ENCODE measurements around the gene AIFM3.

AIFM3 gene

GRCh38 chr22:20951932-20952380 lies 15.1 kb upstream of the AIFM3 start:
- no peak overlapping the region for H2AFZ ChIP-seq
- H3K27ac ChIP-seq, result no peak overlapping the region
- H3K27me3 ChIP-seq (ENCODE audit: control insufficient read depth, insufficient read depth, low read length), result no peaks in the 10 kb centered on the region
- H3K9ac ChIP-seq, result no peak overlapping the region
- H3K4me2 ChIP-seq (ENCODE audit: low read length), result no peak overlapping the region
- H3K4me1 ChIP-seq, result no peaks in the 10 kb centered on the region
- peaks cover 10% of the 10 kb centered on the region for H3K79me2 ChIP-seq
- TF ChIP-seq, protein P1, sequence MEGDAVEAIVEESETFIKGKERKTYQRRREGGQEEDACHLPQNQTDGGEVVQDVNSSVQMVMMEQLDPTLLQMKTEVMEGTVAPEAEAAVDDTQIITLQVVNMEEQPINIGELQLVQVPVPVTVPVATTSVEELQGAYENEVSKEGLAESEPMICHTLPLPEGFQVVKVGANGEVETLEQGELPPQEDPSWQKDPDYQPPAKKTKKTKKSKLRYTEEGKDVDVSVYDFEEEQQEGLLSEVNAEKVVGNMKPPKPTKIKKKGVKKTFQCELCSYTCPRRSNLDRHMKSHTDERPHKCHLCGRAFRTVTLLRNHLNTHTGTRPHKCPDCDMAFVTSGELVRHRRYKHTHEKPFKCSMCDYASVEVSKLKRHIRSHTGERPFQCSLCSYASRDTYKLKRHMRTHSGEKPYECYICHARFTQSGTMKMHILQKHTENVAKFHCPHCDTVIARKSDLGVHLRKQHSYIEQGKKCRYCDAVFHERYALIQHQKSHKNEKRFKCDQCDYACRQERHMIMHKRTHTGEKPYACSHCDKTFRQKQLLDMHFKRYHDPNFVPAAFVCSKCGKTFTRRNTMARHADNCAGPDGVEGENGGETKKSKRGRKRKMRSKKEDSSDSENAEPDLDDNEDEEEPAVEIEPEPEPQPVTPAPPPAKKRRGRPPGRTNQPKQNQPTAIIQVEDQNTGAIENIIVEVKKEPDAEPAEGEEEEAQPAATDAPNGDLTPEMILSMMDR (IDR thresholded peaks at IDR 0.05), result no peak
- no peaks in the 10 kb centered on the region for H3K36me3 ChIP-seq (ENCODE audit: control insufficient read depth, insufficient read depth, low read length)
- H3K4me3 ChIP-seq (ENCODE audit: low read depth, low read length), result no peak overlapping the region
- H3K9me3 ChIP-seq (ENCODE audit: control insufficient read depth, low read length), result no peaks in the 10 kb centered on the region

DNA sequence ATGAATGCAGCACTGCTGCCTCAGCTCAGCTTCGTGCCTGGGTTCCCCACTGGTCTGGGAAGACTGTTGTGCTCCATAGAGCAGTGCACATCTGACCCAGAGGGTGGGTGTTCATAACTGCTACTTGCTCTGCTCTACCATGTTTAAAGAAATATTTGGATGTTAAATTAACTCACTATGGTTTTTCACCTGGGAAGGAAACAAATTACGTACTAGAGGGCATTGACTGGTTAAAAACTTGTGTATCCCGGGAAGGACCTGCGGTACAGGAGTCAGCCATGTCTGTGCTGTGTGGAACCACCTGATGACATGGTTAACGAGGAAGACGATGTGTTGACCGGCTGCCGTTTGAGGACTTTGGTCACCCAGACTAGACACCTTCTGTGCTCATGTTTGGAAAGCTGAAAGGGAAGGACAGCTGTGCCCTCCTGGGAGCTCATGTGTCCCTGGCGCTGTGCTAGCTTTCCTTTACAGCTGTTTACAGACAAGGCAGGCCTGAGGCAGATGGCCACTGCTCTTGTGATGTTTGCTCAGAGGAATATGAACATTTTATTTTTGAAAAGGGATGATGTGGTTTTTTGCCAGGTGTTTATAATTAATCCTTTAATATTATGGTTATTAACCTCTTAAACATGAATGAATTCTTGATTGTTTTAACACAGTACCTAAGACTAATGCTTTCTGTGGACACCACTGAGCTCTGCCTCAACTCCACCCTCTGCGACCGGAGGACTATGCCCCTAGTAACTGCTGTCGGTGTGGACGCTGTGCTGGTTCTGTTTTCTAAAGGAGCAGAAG lies 14.3 kb upstream of the AIFM3 start:
- no peak overlapping the region for H3K9ac ChIP-seq
- no peak overlapping the region for H3K4me3 ChIP-seq (ENCODE audit: low read depth, low read length)
- TF ChIP-seq, protein P1 (IDR thresholded peaks at IDR 0.05), result no peak
- H3K27me3 ChIP-seq (ENCODE audit: control insufficient read depth, insufficient read depth, low read length), result no peaks in the 10 kb centered on the region
- no peaks in the 10 kb centered on the region for H3K9me3 ChIP-seq (ENCODE audit: control insufficient read depth, low read length)
- no peaks in the 10 kb centered on the region for H3K36me3 ChIP-seq (ENCODE audit: control insufficient read depth, insufficient read depth, low read length)
- no peak overlapping the region for H3K27ac ChIP-seq
- H3K79me2 ChIP-seq, result peaks cover 6% of the 10 kb centered on the region
- no peak overlapping the region for H3K4me2 ChIP-seq (ENCODE audit: low read length)
- no peaks in the 10 kb centered on the region for H3K4me1 ChIP-seq
- no peak overlapping the region for H2AFZ ChIP-seq

GRCh38 chr22:20953342-20953608 lies 13.8 kb upstream of the AIFM3 start:
- Histone ChIP-seq H3K4me2 (ENCODE audit: low read length) (no peak overlapping the region), H3K4me1 (no peaks in the 10 kb centered on the region), H3K27me3 (ENCODE audit: control insufficient read depth, insufficient read depth, low read length) (no peaks in the 10 kb centered on the region), H3K9ac (no peak overlapping the region), H3K79me2 (peaks cover under 1% of the 10 kb centered on the region), H2AFZ (no peak overlapping the region), H3K9me3 (ENCODE audit: control insufficient read depth, low read length) (no peaks in the 10 kb centered on the region), H3K27ac (no peak overlapping the region), H3K4me3 (ENCODE audit: low read depth, low read length) (no peak overlapping the region), H3K36me3 (ENCODE audit: control insufficient read depth, insufficient read depth, low read length) (no peaks in the 10 kb centered on the region)
- TF ChIP-seq, protein P1 (IDR thresholded peaks at IDR 0.05), result no peak

DNA sequence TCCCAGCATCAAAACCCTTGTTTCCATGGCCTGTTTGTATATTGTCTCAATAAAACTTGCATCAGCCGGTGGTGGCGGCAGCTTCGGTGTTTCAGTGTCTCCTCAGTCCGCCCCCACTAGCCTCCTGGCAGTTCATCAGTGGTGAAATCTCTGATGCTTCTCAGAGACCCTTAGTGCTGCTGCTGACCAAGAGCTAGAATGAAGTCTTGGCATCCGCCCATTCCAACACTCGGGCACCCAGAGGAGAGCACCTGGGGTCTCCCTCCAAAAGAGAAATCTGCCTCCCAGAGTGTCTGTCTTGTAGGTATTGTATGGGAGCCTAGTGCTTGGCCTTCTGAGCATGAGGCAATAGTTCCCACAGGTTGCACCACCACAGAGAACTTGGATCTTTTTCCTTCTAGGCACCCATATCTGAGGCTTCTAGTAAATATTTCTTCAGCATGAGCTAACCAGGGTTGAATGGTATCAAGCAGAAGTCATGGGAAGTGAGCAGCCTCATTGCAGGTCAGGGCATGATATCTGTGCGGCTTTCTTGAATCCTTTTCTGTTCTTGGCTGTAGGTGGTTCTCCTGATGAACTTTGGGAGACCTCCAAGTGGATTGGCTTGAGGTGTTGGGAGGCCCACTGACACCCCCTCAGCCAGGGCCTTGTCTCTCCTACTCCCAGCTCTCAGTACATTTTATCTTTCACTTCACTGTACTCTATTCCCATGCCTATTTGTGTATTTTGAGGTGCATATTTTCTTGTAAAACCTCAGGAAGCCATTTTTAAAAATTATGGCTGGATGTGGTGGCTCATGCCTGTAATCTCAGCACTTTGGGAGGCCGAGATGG lies 13.2 kb upstream of the AIFM3 start:
- Histone ChIP-seq H3K27me3 (ENCODE audit: control insufficient read depth, insufficient read depth, low read length) (no peaks in the 10 kb centered on the region), H3K27ac (no peak overlapping the region), H3K36me3 (ENCODE audit: control insufficient read depth, insufficient read depth, low read length) (no peaks in the 10 kb centered on the region), H3K4me2 (ENCODE audit: low read length) (no peak overlapping the region), H3K79me2 (no peaks in the 10 kb centered on the region), H3K9me3 (ENCODE audit: control insufficient read depth, low read length) (no peaks in the 10 kb centered on the region), H2AFZ (no peak overlapping the region), H3K9ac (no peak overlapping the region), H3K4me1 (no peaks in the 10 kb centered on the region), H3K4me3 (ENCODE audit: low read depth, low read length) (no peak overlapping the region)
- TF ChIP-seq, protein P1 (IDR thresholded peaks at IDR 0.05), result no peak
